A673 (cell line): ENCODE measurements around the gene CAB39. TPM values are rescaled to one million over a fixed set of nuclear protein-coding genes. Genes with fewer than 3 reads are reported as not detected.

Experiments
- BruUV-seq: library from RNA; stranded (reverse); fragments of 400-500 nt; replicated peaks from 2 replicates; lab custom pipeline; 2021; lab: Mats Ljungman, UMichigan
- CTCF ChIA-PET: fragments of 300-600 bp; sonication (Branson Sonifier 250); formaldehyde crosslinking; loops from one replicate; lab custom pipeline; 2022; ENCODE audit warnings: antibody characterized with exemption; lab: Charles Lee
- POLR2A ChIA-PET: fragments of 300-600 bp; sonication (Branson Sonifier 250); formaldehyde crosslinking; loops from one replicate; lab custom pipeline; 2022; ENCODE audit warnings: antibody characterized with exemption; ENCODE audit not compliant: low non-redundant PET; lab: Charles Lee
- DNase-seq: peaks from one replicate; pipeline ENCODE4 v3.0.0-alpha.2; 2015; ENCODE audit warnings: low spot score
- H3K27ac ChIP-seq: fragments of 200-600 bp; sonication (generic); 2 replicates; pipeline ENCODE4 v1.5.1; 2016; ENCODE audit warnings: mixed run types, low read depth, mild to moderate bottlenecking, mixed read lengths, antibody characterized with exemption, low read length; ENCODE audit not compliant: poor library complexity, severe bottlenecking
- H3K27me3 ChIP-seq: fragments of 200-600 bp; sonication (generic); replicated peaks from 2 replicates; pipeline ENCODE4 v1.6.1; 2017; ENCODE audit warnings: mixed run types, low read depth, mild to moderate bottlenecking, mixed read lengths, antibody characterized with exemption, low read length; ENCODE audit not compliant: insufficient read depth, poor library complexity
- H3K36me3 ChIP-seq: fragments of 200-600 bp; sonication (generic); 2 replicates; pipeline ENCODE4 v1.6.1; 2016; ENCODE audit warnings: mixed run types, mild to moderate bottlenecking, mixed read lengths, antibody characterized with exemption, low read length; ENCODE audit not compliant: insufficient read depth, poor library complexity, severe bottlenecking
- H3K4me1 ChIP-seq: fragments of 200-600 bp; sonication (generic); 2 replicates; pipeline ENCODE4 v1.6.1; 2017; ENCODE audit warnings: mixed run types, mild to moderate bottlenecking, mixed read lengths, antibody characterized with exemption, low read length; ENCODE audit not compliant: insufficient read depth, poor library complexity, severe bottlenecking
- H3K4me3 ChIP-seq: fragments of 200-600 bp; sonication (generic); 2 replicates; pipeline ENCODE4 v1.5.1; 2016; ENCODE audit warnings: low read depth, mixed run types, mild to moderate bottlenecking, mixed read lengths, low read length; ENCODE audit not compliant: poor library complexity, severe bottlenecking
- H3K9me3 ChIP-seq: fragments of 200-600 bp; sonication (generic); 2 replicates; pipeline ENCODE4 v1.6.1; 2016; ENCODE audit warnings: mixed run types, low read depth, mild to moderate bottlenecking, mixed read lengths, antibody characterized with exemption, low read length; ENCODE audit not compliant: poor library complexity, severe bottlenecking
- EZH2 ChIP-seq: fragments of 200-600 bp; sonication (generic); IDR thresholded peaks from 2 replicates; pipeline ENCODE4 v1.6.1; 2017; ENCODE audit warnings: borderline replicate concordance, low read depth, mild to moderate bottlenecking, mixed read lengths, antibody characterized with exemption, low read length; ENCODE audit not compliant: poor library complexity, severe bottlenecking
- intact Hi-C: fragments of 100-400 bp; cut with micrococcal nuclease; formaldehyde crosslinking; loops from one replicate; pipeline ENCODE4 v1.10.0; 2022; ENCODE audit not compliant: unreplicated experiment
- total RNA-seq: library from RNA; stranded (reverse); gene quantifications from 2 replicates; pipeline ENCODE4 v1.2.3, GENCODE V29; 2021
- TF ChIP-seq, protein P1 (sequence below): fragments of 300-800, 200-600 bp; sonication (generic); conservative IDR thresholded peaks from 2 replicates; pipeline ENCODE4 v1.5.1; 2017; ENCODE audit warnings: low read depth, mild to moderate bottlenecking, antibody characterized with exemption, low read length, moderate library complexity, mixed read lengths

The CAB39 gene
- total RNA-seq, 1 experiment from 2014 or later: 58.2 TPM

- BruUV-seq: no TSS peak
- ChIA-PET POLR2A (interaction anchor here (0.6 kb wide), 1 partner anchor 239 kb away, joined by 6 read pairs; no protein-coding TSS in a partner anchor), CTCF (interaction anchor here (0.5 to 1.5 kb wide), 14 partner anchors 8 to 228 kb away, joined by 3 to 37 read pairs (median 3); partner anchors contain the start of gene ITM2C)
- intact Hi-C loops: loop anchor here (1.0 to 5.0 kb wide), 2 partner anchors 163 to 228 kb away; no protein-coding TSS in a partner anchor
- Histone ChIP-seq H3K36me3 (no peaks in the 10 kb centered on the region), H3K4me3 (no peak overlapping the region), H3K4me1 (no peaks in the 10 kb centered on the region), H3K9me3 (no peaks in the 10 kb centered on the region), H3K27ac (no peak overlapping the region), H3K27me3 (no peaks in the 10 kb centered on the region)
- no peak for TF ChIP-seq EZH2
- TF ChIP-seq, protein P1, sequence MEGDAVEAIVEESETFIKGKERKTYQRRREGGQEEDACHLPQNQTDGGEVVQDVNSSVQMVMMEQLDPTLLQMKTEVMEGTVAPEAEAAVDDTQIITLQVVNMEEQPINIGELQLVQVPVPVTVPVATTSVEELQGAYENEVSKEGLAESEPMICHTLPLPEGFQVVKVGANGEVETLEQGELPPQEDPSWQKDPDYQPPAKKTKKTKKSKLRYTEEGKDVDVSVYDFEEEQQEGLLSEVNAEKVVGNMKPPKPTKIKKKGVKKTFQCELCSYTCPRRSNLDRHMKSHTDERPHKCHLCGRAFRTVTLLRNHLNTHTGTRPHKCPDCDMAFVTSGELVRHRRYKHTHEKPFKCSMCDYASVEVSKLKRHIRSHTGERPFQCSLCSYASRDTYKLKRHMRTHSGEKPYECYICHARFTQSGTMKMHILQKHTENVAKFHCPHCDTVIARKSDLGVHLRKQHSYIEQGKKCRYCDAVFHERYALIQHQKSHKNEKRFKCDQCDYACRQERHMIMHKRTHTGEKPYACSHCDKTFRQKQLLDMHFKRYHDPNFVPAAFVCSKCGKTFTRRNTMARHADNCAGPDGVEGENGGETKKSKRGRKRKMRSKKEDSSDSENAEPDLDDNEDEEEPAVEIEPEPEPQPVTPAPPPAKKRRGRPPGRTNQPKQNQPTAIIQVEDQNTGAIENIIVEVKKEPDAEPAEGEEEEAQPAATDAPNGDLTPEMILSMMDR: peak; percentile 74
- peak; percentile 91 for DNase-seq
Measured at GRCh38 chr2:230824406-230824978, 111.8 kb downstream of the CAB39 start.

GRCh38 chr2:230825354-230825753 is 112.7 kb downstream of the CAB39 start:
- TF ChIP-seq EZH2: no peak
- TF ChIP-seq, protein P1: no peak
- no peak for DNase-seq
- H3K27ac ChIP-seq: no peak overlapping the region
- no peak overlapping the region for H3K4me3 ChIP-seq
- no peaks in the 10 kb centered on the region for H3K9me3 ChIP-seq
- CTCF ChIA-PET: interaction anchor here (0.6 kb wide), 1 partner anchor 390 kb away, joined by 5 read pairs; no protein-coding TSS in a partner anchor
- H3K36me3 ChIP-seq: no peaks in the 10 kb centered on the region
- H3K4me1 ChIP-seq: no peaks in the 10 kb centered on the region
- no peaks in the 10 kb centered on the region for H3K27me3 ChIP-seq
- POLR2A ChIA-PET: no interaction called here
- intact Hi-C loops: no loop called here
- BruUV-seq: no TSS peak

- Histone ChIP-seq H3K36me3 (no peaks in the 10 kb centered on the region), H3K27ac (no peak overlapping the region), H3K4me3 (peak overlapping the region; percentile 23), H3K9me3 (no peaks in the 10 kb centered on the region), H3K27me3 (no peaks in the 10 kb centered on the region), H3K4me1 (no peaks in the 10 kb centered on the region)
- ChIA-PET CTCF (interaction anchor here (0.6 kb wide), 1 partner anchor 19 kb away, joined by 8 read pairs; no protein-coding TSS in a partner anchor), POLR2A (no interaction called here)
- TF ChIP-seq, protein P1: no peak
- no peak for TF ChIP-seq EZH2
- intact Hi-C loops: no loop called here
- no TSS peak for BruUV-seq
- DNase-seq: no peak
Measured at GRCh38 chr2:230827774-230828271, 115.2 kb downstream of the CAB39 start.
